CD4-positive, alpha-beta T cell treated with Interleukin-2 at 100 ng/mL for 4 hours (primary cell): ENCODE results near the gene SCD5.

Source experiments
- DNase-seq: peaks from one replicate; pipeline ENCODE4 v3.0.0-alpha.2; 2020; ENCODE audit warnings: low spot score

SCD5 gene

GRCh38 chr4:82630079-82630478, 168.5 kb downstream of the SCD5 start:
- no peak for DNase-seq

GRCh38 chr4:82629238-82630000, 169.2 kb downstream of the SCD5 start:
- DNase-seq, result no peak

- no peak for DNase-seq
These were observed 172.2 kb downstream of the SCD5 start for GRCh38 chr4:82626251-82626868.

GRCh38 chr4:82624819-82625218, 173.8 kb downstream of the SCD5 start:
- no peak for DNase-seq

GRCh38 chr4:82623121-82623683, 175.4 kb downstream of the SCD5 start:
- no peak for DNase-seq

- no peak for DNase-seq
These were observed 177.3 kb downstream of the SCD5 start for GRCh38 chr4:82621251-82621650.

GRCh38 chr4:82620126-82620735, 178.4 kb downstream of the SCD5 start:
- no peak for DNase-seq

GRCh38 chr4:82618103-82618720, 180.4 kb downstream of the SCD5 start:
- no peak for DNase-seq

GRCh38 chr4:82614838-82615449, 183.7 kb downstream of the SCD5 start:
- no peak for DNase-seq

GRCh38 chr4:82613121-82613520, 185.5 kb downstream of the SCD5 start:
- DNase-seq, result no peak

GRCh38 chr4:82611982-82612381, 186.6 kb downstream of the SCD5 start:
- no peak for DNase-seq

GRCh38 chr4:82611527-82611926, 187.1 kb downstream of the SCD5 start:
- no peak for DNase-seq

GRCh38 chr4:82610041-82610440, 188.6 kb downstream of the SCD5 start:
- DNase-seq, result no peak

GRCh38 chr4:82606622-82607021, 192.0 kb downstream of the SCD5 start:
- no peak for DNase-seq

GRCh38 chr4:82604522-82604921, 194.1 kb downstream of the SCD5 start:
- DNase-seq, result no peak

GRCh38 chr4:82601242-82602015, 197.2 kb downstream of the SCD5 start:
- no peak for DNase-seq

- no peak for DNase-seq
These were observed 199.3 kb downstream of the SCD5 start for GRCh38 chr4:82599336-82599735.

GRCh38 chr4:82594456-82594855, 204.1 kb downstream of the SCD5 start:
- no peak for DNase-seq

GRCh38 chr4:82593411-82593810, 205.2 kb downstream of the SCD5 start:
- DNase-seq, result no peak

- DNase-seq, result no peak
These were observed 206.0 kb downstream of the SCD5 start for GRCh38 chr4:82592639-82593038.

GRCh38 chr4:82591592-82591991, 207.0 kb downstream of the SCD5 start:
- DNase-seq, result no peak
